GM13976 (cell line): ENCODE results near the gene TCEAL3.
"Not testable (repeated sequence)": the region's sequence is repeated elsewhere in the genome, so short reads cannot be mapped to it uniquely, and the experiment has no call there.

Source experiments
- DNase-seq: peaks from one replicate; pipeline ENCODE4 v3.0.0; 2012; ENCODE audit warnings: low spot score
- in situ Hi-C: fragments of 300-500 bp; cut with MboI; formaldehyde crosslinking; loops from one replicate; pipeline ENCODE4 v1.12.0; 2022; ENCODE audit warnings: low sequenced_read_pairs, mixed read lengths, inconsistent platforms; ENCODE audit not compliant: unreplicated experiment
- TF ChIP-seq, protein P1 (sequence below): IDR thresholded peaks from 2 replicates; pipeline ENCODE4 v1.5.1; 2012; ENCODE audit warnings: borderline replicate concordance, mild to moderate bottlenecking; ENCODE audit not compliant: insufficient read depth; ENCODE audit errors: extremely low read depth, missing control alignments, control extremely low read depth

Gene TCEAL3

DNA sequence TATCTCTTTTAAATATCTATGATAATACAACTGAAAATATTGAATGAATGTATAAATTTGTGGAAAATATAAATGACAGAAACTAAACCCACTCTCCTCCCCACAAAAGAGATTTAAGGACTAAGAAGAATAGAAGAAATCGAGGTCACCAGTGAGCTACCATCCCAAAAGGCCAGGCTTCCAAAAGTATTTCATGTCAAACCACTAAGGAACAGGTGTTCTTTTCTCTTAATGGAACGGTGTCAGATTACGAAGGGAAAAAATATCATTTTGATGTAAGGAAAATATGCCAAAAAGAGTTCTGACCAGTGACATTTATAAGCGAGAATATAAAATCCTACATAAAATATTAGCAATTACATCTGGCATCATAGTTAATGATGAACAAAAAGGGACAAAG is 36.0 kb upstream of the TCEAL3 start:
- TF ChIP-seq, protein P1, sequence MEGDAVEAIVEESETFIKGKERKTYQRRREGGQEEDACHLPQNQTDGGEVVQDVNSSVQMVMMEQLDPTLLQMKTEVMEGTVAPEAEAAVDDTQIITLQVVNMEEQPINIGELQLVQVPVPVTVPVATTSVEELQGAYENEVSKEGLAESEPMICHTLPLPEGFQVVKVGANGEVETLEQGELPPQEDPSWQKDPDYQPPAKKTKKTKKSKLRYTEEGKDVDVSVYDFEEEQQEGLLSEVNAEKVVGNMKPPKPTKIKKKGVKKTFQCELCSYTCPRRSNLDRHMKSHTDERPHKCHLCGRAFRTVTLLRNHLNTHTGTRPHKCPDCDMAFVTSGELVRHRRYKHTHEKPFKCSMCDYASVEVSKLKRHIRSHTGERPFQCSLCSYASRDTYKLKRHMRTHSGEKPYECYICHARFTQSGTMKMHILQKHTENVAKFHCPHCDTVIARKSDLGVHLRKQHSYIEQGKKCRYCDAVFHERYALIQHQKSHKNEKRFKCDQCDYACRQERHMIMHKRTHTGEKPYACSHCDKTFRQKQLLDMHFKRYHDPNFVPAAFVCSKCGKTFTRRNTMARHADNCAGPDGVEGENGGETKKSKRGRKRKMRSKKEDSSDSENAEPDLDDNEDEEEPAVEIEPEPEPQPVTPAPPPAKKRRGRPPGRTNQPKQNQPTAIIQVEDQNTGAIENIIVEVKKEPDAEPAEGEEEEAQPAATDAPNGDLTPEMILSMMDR, result no peak
- no peak for DNase-seq
- in situ Hi-C loops, result no loop called here

GRCh38 chrX:103573202-103573601 is 34.6 kb upstream of the TCEAL3 start:
- in situ Hi-C loops, result no loop called here
- no peak for DNase-seq
- TF ChIP-seq, protein P1, result no peak

- TF ChIP-seq, protein P1, result no peak
- in situ Hi-C loops, result no loop called here
- no peak for DNase-seq
These were observed 23.2 kb upstream of the TCEAL3 start for GRCh38 chrX:103584596-103584995.

- peak; percentile 53 for DNase-seq
- in situ Hi-C loops, result no loop called here
- TF ChIP-seq, protein P1, result no peak
These were observed 22.1 kb upstream of the TCEAL3 start, which contains the start of gene TCEAL4 for GRCh38 chrX:103585411-103586313. Gene TCEAL4, plus strand, starts transcription at chrX:103585515. Its CDS starts 1,161 bp downstream, at chrX:103586676.

GRCh38 chrX:103586314-103586646 is 21.5 kb upstream of the TCEAL3 start:
- TF ChIP-seq, protein P1, result no peak
- DNase-seq, result no peak
- in situ Hi-C loops, result no loop called here

DNA sequence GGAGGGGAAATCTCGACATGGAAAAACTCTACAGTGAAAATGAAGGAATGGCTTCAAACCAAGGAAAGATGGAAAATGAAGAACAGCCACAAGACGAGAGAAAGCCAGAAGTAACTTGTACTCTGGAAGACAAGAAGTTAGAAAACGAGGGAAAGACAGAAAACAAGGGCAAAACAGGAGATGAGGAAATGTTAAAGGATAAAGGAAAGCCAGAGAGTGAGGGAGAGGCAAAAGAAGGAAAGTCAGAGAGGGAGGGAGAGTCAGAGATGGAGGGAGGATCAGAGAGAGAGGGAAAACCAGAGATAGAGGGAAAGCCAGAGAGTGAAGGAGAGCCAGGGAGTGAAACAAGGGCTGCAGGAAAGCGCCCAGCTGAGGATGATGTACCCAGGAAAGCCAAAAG is 21.1 kb upstream of the TCEAL3 start:
- TF ChIP-seq, protein P1, result no peak
- in situ Hi-C loops, result no loop called here
- DNase-seq, result no peak

- in situ Hi-C loops, DNase-seq: not testable (repeated sequence)
These were observed 15.5 kb upstream of the TCEAL3 start for GRCh38 chrX:103592295-103592694.

DNA sequence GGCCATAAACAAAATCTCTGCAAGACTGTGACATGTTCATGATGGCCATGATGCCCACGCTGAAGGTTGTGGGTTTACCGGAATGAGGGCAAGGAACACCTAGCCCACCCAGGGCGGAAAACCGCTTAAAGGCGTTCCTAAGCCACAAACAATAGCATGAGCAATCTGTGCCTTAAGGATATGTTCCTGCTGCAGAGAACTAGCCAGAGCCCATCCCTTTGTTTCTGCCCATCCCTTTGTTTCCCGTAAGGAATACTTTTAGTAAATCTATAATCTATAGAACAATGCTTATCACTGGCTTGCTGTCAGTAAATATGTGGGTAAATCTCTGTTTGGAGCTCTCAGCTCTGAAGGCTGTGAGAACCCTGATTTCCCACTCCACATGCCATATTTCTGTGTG is 12.6 kb upstream of the TCEAL3 start:
- in situ Hi-C loops, DNase-seq: not testable (repeated sequence)
